ENCODE data around the gene TEX28.
"Not testable (repeated sequence)": the region's sequence is repeated elsewhere in the genome, so short reads cannot be mapped to it uniquely, and the experiment has no call there.

Gene TEX28

DNA sequence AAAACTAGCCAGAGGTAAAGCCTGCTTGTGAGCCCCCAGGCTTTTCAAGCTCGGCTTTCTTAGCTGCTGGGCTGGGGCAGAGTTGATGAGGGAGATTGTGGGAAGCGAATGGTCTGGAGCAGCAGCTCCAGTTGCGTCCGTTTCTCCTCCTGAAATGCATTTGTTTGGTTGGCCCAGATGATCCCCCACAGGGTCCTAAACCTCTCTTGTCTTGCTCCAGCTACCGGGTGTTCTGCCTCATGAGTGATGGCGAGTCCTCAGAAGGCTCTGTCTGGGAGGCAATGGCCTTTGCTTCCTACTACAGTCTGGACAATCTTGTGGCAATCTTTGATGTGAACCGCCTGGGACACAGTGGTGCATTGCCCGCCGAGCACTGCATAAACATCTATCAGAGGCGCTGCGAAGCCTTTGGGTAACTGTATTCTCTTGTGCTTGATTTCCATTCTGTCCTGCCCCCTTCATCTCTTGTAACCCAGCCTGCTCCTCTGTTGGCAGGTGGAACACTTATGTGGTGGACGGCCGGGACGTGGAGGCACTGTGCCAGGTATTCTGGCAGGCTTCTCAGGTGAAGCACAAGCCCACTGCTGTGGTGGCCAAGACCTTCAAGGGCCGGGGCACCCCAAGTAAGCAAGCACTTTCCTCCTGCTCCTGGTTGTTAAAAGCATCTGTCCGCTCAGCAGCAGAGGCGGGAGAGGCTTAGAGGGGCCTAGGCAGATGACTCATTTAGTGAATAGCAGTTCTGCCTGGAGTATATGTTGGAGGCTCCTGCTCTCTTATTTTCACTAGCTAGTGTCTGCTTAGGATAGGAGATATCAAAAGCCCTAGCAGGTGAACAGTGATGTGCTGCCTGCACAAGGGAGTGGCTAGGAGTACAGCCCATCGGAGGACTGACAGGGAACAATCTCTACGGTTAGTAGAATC, 16.0 kb upstream of the TEX28 start:
- no peak for DNase-seq (ENCODE audit: low read depth)

- no peak for DNase-seq (ENCODE audit: low read depth)
These were observed 14.3 kb upstream of the TEX28 start for GRCh38 chrX:154309041-154309775.

- no peak for DNase-seq (ENCODE audit: low read depth)
These were observed 13.4 kb upstream of the TEX28 start for GRCh38 chrX:154308108-154308946.

- DNase-seq (ENCODE audit: low read depth) = no peak
These were observed 12.3 kb upstream of the TEX28 start for GRCh38 chrX:154307202-154307601.

GRCh38 chrX:154305541-154306205, 10.7 kb upstream of the TEX28 start:
- no peak for DNase-seq (ENCODE audit: low read depth)

DNA sequence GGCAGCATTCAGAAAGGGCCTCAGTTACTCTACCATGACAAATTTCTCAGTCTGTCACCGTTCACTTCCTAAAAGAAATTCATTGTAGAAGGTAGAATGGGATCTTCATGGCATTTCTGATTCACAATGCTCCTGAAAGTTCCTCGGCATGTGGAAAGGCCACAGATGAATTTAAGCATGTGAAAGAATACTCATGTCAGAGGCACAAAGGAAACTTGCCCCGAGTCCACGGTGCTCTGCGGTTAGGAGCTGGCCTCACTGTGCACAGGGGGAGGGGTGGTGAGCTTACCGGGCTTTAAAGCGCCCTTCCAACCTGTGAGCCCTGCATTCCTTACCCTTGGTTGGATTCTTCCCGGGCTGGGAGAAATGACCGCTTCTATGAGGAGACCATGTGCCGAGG, 9.9 kb upstream of the TEX28 start:
- DNase-seq (ENCODE audit: low read depth) = no peak

DNA sequence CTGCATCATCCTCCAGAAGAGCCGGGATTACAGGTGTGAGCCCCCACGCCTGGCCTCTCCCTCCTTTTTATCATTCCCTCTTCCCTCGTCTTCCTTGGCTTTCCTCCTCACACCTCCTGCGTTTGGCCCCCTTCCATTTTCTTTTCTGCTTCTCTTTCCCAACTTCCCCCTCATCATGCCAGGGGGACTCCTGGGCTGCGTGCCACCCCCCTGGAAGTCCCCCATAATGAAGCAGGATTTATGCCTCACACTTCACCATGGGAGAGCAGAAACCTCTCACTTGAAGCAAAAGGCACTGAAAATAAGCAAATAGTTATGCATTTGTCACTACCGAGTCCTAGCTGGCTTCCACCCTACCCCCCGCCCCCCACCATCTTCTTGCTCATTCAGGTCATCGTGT, 8.6 kb upstream of the TEX28 start:
- no peak for DNase-seq (ENCODE audit: low read depth)

DNA sequence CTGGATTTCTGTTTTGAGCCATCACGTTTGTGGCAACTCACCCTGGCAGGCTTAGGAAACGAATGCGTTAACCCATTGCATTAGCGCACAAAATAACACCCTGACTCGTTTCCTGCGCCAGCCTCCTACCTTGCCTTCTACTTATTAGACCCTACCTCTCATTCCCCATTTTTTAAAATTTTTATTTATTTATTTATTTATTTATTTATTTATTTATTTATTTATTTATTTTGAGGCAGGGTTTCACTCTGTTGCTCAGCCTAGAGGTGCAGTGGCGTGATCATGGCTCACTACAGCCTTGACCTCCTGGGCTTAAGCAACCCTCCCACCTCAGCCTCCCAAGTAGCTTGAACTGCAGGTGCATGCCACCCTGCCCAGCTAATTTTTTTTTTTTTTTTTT, 8.1 kb upstream of the TEX28 start:
- not testable (repeated sequence) for DNase-seq (ENCODE audit: low read depth)

- no peak for DNase-seq (ENCODE audit: low read depth)
These were observed 5.9 kb upstream of the TEX28 start for GRCh38 chrX:154300816-154301215.

GRCh38 chrX:154298312-154298711, 3.4 kb upstream of the TEX28 start:
- DNase-seq (ENCODE audit: low read depth) = no peak

GRCh38 chrX:154296731-154297130, 1.8 kb upstream of the TEX28 start:
- DNase-seq (ENCODE audit: low read depth) = no peak

DNA sequence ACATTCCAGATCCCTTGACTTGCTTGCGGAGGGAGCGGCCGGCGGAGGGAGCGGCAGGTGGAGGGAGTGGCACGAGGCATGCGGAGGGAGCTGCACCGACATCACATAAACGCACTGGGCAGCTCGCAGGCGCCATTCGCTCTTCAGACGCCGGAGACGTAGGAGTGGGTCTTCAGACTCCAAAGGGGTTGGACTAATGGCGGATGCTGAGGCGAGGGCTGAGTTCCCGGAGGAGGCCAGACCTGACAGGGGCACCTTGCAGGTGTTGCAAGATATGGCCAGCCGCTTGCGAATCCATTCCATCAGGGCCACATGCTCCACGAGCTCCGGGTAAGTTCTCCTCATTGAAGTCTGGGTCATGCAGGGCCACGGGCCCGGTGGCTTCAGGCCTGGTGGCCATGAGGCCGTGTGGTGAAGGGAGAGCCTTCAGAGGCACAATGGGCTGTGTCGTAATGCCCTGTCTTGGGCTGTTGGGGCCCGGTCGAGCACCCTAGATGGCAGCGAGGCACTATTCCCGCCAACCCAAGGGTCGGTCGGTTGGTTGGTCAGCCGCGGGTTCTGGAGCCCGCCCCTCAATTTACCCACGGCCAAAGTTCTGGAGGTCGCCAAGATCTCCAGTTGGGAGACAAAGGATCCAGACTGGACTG, 863 bp upstream of the TEX28 start, which contains the start of gene TKTL1:
TKTL1 (plus strand) TSS at position 132 of the 647 bp plus-strand sequence; CDS start at position 197, 65 bp downstream.
- no peak for DNase-seq (ENCODE audit: low read depth)

DNA sequence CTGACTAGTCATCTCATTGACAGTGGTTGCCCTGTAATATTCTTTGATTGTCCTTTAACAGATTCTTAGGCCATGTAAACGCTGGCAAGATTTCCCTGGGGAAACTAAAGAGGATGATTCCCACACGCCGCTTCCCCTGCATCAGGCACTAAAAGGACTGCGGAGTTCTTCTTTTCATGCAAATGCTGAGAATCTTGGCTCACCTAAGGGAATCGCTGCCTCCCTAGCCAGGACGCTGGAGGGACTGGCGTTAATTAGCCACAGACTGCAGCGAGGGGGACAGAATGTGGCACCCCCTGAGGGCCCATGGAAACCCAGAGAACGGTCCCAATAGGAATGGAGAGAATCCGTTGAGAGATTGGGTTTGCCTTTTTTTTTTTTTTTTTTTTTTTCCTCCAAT, 8.5 kb downstream of the TEX28 start:
- DNase-seq (ENCODE audit: low read depth) = not testable (repeated sequence)

- DNase-seq (ENCODE audit: low read depth) = not testable (repeated sequence)
These were observed 10.2 kb downstream of the TEX28 start for GRCh38 chrX:154284489-154285338.

DNA sequence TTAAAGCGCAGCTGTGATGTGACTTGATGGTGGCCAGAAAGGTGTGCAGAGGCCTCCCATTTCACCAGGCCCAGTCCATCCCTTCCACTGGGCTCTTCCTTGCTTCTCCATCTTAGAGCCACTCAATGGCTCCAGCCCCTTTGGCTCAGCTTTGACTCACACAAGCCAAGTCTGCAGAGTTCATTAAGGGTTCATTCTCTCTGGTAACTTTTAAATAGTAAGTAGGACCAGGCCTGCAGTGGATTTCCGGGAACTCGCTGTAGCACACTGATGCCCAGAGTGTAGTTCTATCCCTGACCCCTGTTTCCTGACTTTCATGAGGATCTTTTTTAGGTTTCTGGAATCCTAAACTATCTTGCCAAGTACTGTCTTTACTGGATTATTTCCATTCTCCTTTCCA, 25.7 kb downstream of the TEX28 start:
- DNase-seq (ENCODE audit: low read depth) = not testable (repeated sequence)

GRCh38 chrX:154263072-154263471, 31.9 kb downstream of the TEX28 start:
- not testable (repeated sequence) for DNase-seq (ENCODE audit: low read depth)

- not testable (repeated sequence) for DNase-seq (ENCODE audit: low read depth)
These were observed 36.2 kb downstream of the TEX28 start for GRCh38 chrX:154258711-154259110.

DNA sequence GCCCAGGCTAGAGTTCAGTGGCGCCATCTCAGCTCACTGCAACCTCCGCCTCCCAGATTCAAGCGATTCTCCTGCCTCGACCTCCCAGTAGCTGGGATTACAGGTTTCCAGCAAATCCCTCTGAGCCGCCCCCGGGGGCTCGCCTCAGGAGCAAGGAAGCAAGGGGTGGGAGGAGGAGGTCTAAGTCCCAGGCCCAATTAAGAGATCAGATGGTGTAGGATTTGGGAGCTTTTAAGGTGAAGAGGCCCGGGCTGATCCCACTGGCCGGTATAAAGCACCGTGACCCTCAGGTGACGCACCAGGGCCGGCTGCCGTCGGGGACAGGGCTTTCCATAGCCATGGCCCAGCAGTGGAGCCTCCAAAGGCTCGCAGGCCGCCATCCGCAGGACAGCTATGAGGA, 37.6 kb downstream of the TEX28 start, which contains the start of gene OPN1MW3:
OPN1MW3 (plus strand) TSS at position 301 of the 400 bp plus-strand sequence; CDS start at position 339, 38 bp downstream.
- DNase-seq (ENCODE audit: low read depth) = not testable (repeated sequence)

DNA sequence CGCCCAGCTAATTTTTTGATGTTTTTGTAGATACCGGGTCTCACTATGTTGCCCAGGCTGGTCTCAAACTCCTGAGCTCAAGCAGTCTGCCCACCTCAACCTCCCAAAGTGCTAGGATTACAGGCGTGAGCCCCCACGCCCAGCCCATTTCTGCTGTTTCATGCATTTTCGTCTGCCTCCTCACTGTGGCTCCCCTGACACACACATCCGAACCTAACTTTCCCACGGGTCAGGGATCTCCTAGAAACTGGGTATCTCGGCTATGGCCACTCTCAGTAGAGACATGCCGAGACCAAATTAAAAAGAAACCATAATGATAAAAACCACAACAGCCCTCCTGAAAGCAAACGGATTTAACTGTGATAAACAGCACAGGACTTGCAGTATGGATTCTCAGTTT, 46.8 kb downstream of the TEX28 start:
- DNase-seq (ENCODE audit: low read depth) = not testable (repeated sequence)
